Natural killer cell (primary cell): ENCODE measurements around the gene JAKMIP1. TPM values are rescaled to one million over a fixed set of nuclear protein-coding genes. Genes with fewer than 3 reads are reported as not detected.

ENCODE experiments used
- ATAC-seq, 3 donors: fragments of 150-1000 bp in 2 of 3; fragments of 200-7000 bp in 1 of 3; cut with Tn5 transposase; 1 replicate in 1 of 3; 2 replicates in 2 of 3; pipeline ENCODE4 v1.10.0; 2021; ENCODE audit warnings: mild to moderate bottlenecking in 2 of 3, moderate library complexity in 2 of 3
- DNase-seq, 2 donors: peaks; one replicate each; pipeline versions ENCODE4 v3.0.0 to v3.0.0-alpha.2; 2013 to 2021; ENCODE audit warnings: mixed read lengths in 1 of 2
- H3K27ac ChIP-seq: one replicate; pipeline ENCODE4 v1.5.1; 2013; ENCODE audit warnings: mild to moderate bottlenecking, low read length
- H3K27me3 ChIP-seq: one replicate; pipeline ENCODE4 v1.6.1; 2013; ENCODE audit warnings: low read length; ENCODE audit not compliant: control insufficient read depth, insufficient read depth
- H3K36me3 ChIP-seq: one replicate; pipeline ENCODE4 v1.6.1; 2013; ENCODE audit warnings: low read length; ENCODE audit not compliant: control insufficient read depth, insufficient read depth
- H3K4me1 ChIP-seq: one replicate; pipeline ENCODE4 v1.6.1; 2013; ENCODE audit warnings: low read length; ENCODE audit not compliant: control insufficient read depth, insufficient read depth
- H3K4me3 ChIP-seq: one replicate; pipeline ENCODE4 v1.5.1; 2013; ENCODE audit warnings: low read length
- H3K9me3 ChIP-seq: one replicate; pipeline ENCODE4 v1.6.1; 2013; ENCODE audit warnings: low read length; ENCODE audit not compliant: control insufficient read depth, insufficient read depth
- H3K27ac Mint-ChIP-seq, 2 donors: one replicate each; pipeline ENCODE4 v1.8.0; 2022; ENCODE audit warnings: mild to moderate bottlenecking in 2 of 2, mixed read lengths in 2 of 2, moderate library complexity in 1 of 2
- H3K27me3 Mint-ChIP-seq, 2 donors: one replicate each; pipeline ENCODE4 v1.8.0; 2022; ENCODE audit warnings: low read depth in 2 of 2, mixed read lengths in 2 of 2
- H3K36me3 Mint-ChIP-seq: one replicate; pipeline ENCODE4 v1.8.0; 2022; ENCODE audit warnings: mixed read lengths
- H3K4me1 Mint-ChIP-seq, 2 donors: one replicate each; pipeline ENCODE4 v1.8.0; 2022; ENCODE audit warnings: mixed read lengths in 2 of 2
- H3K4me3 Mint-ChIP-seq: one replicate; pipeline ENCODE4 v1.8.0; 2022; ENCODE audit warnings: mild to moderate bottlenecking, moderate library complexity, mixed read lengths
- H3K9me3 Mint-ChIP-seq, 2 donors: one replicate each; pipeline ENCODE4 v1.8.0; 2022; ENCODE audit warnings: mixed read lengths in 2 of 2
- CTCF ChIP-seq: fragments of 200-600 bp; IDR thresholded peaks from one replicate; pipeline ENCODE4 v1.8.0; 2022; ENCODE audit warnings: antibody characterized with exemption
- WGBS: methylation state at CpG from one replicate; pipeline ENCODE4 v1.1.7; 2013; ENCODE audit warnings: missing lambda C conversion rate; ENCODE audit not compliant: insufficient coverage; 5-methylcytosine and 5-hydroxymethylcytosine counted together
- intact Hi-C: fragments of 100-400 bp; cut with micrococcal nuclease; formaldehyde crosslinking; loops from one replicate; pipeline ENCODE4 v1.14.2; 2022
- total RNA-seq, 4 donors: library from RNA; stranded (reverse); fragments of 120-200 nt in 1 of 4; gene quantifications; one replicate each; pipeline versions ENCODE4 v1.2.3 to v1.2.4, GENCODE V29; 2013 to 2022

JAKMIP1 gene
- total RNA-seq, 3 donors from 2014 or later (not counting 1 experiment from before 2014, with no cell fraction given): 8.8 to 21.8 (median 16.4) TPM

- no peak for TF ChIP-seq CTCF
- Mint-ChIP-seq H3K4me3 (no peak overlapping the region), H3K27ac (no peak overlapping the region), H3K4me1 (peaks cover 0 to 13% of the 10 kb centered on the region in 2 donors), H3K36me3 (no peaks in the 10 kb centered on the region), H3K27me3 (peaks cover 4 to 7% of the 10 kb centered on the region in 2 donors), H3K9me3 (no peaks in the 10 kb centered on the region)
- intact Hi-C loops: no loop called here
- Histone ChIP-seq H3K27me3 (no peaks in the 10 kb centered on the region), H3K27ac (no peak overlapping the region), H3K4me1 (no peaks in the 10 kb centered on the region), H3K36me3 (peaks cover 2% of the 10 kb centered on the region), H3K9me3 (no peaks in the 10 kb centered on the region), H3K4me3 (no peak overlapping the region)
- 86% methylated on average over 7 of the region's 7 CpGs for WGBS
- ATAC-seq: no peak
- DNase-seq: no peak
Measured at GRCh38 chr4:6111354-6111960, 88.9 kb downstream of the JAKMIP1 start.

GRCh38 chr4:6110681-6111353 is 89.5 kb downstream of the JAKMIP1 start:
- intact Hi-C loops: no loop called here
- H3K27me3 Mint-ChIP-seq: peaks cover 10% of the 10 kb centered on the region in 2 donors
- WGBS: 90% methylated on average over 8 of the region's 8 CpGs

GRCh38 chr4:6109842-6110560 is 90.3 kb downstream of the JAKMIP1 start:
- no peak overlapping the region for H3K27ac ChIP-seq
- ATAC-seq (no peak), DNase-seq (no peak)
- Mint-ChIP-seq H3K9me3 (no peaks in the 10 kb centered on the region), H3K4me1 (peaks cover 0 to 13% of the 10 kb centered on the region in 2 donors), H3K4me3 (no peak overlapping the region), H3K36me3 (no peaks in the 10 kb centered on the region), H3K27ac (no peak overlapping the region), H3K27me3 (peaks cover 10 to 12% of the 10 kb centered on the region in 2 donors)
- TF ChIP-seq CTCF: no peak
- H3K9me3 ChIP-seq: no peaks in the 10 kb centered on the region
- H3K36me3 ChIP-seq: peaks cover 2% of the 10 kb centered on the region
- H3K27me3 ChIP-seq: no peaks in the 10 kb centered on the region
- 79% methylated on average over 13 of the region's 13 CpGs for WGBS
- intact Hi-C loops: no loop called here
- no peak overlapping the region for H3K4me3 ChIP-seq
- no peaks in the 10 kb centered on the region for H3K4me1 ChIP-seq

More at GRCh38 chr4:6110681-6111353, 89.5 kb downstream of the JAKMIP1 start:
- peaks cover 2% of the 10 kb centered on the region for H3K36me3 ChIP-seq
- H3K27ac Mint-ChIP-seq: no peak overlapping the region
- no peaks in the 10 kb centered on the region for H3K36me3 Mint-ChIP-seq
- no peaks in the 10 kb centered on the region for H3K9me3 Mint-ChIP-seq
- H3K4me3 ChIP-seq: no peak overlapping the region
- H3K27me3 ChIP-seq: no peaks in the 10 kb centered on the region
- H3K4me1 Mint-ChIP-seq: peaks cover 0 to 13% of the 10 kb centered on the region in 2 donors
- no peak for TF ChIP-seq CTCF
- no peak overlapping the region for H3K4me3 Mint-ChIP-seq
- DNase-seq: no peak
- H3K27ac ChIP-seq: no peak overlapping the region
- no peaks in the 10 kb centered on the region for H3K4me1 ChIP-seq
- no peak for ATAC-seq
- no peaks in the 10 kb centered on the region for H3K9me3 ChIP-seq
